Naive thymus-derived CD8-positive, alpha-beta T cell (primary cell): ENCODE results near the gene KATNAL1. TPM values are rescaled to one million over a fixed set of nuclear protein-coding genes. Genes with fewer than 3 reads are reported as not detected.

Experiments
- ATAC-seq, 2 donors: fragments of 150-1000 bp; cut with Tn5 transposase in 1 of 2; sonication (Bioruptor Pico), chemical (Tn5 transposase) in 1 of 2; 1 replicate in 1 of 2; 2 replicates in 1 of 2; pipeline ENCODE4 v1.10.0; 2021; ENCODE audit warnings: mild to moderate bottlenecking in 2 of 2, moderate library complexity in 2 of 2
- POLR2A ChIA-PET: fragments of 350-600 bp; sonication (Branson Sonifier 250); formaldehyde crosslinking; loops from one replicate; lab custom pipeline; 2021; ENCODE audit warnings: antibody characterized with exemption; lab: Charles Lee
- DNase-seq, 10 donors: peaks; one replicate each; pipeline versions ENCODE4 v3.0.0 to v3.0.0-alpha.2; 2020 to 2022
- H3K27ac Mint-ChIP-seq, 10 donors: one replicate each; pipeline ENCODE4 v1.8.0; 2020 to 2022; ENCODE audit warnings: mild to moderate bottlenecking in 10 of 10, mixed read lengths in 10 of 10, moderate library complexity in 4 of 10, inconsistent platforms in 1 of 10
- H3K27me3 Mint-ChIP-seq, 5 donors: one replicate each; pipeline ENCODE4 v1.8.0; 2021 to 2022; ENCODE audit warnings: mixed read lengths in 5 of 5
- H3K36me3 Mint-ChIP-seq, 3 donors: one replicate each; pipeline ENCODE4 v1.8.0; 2020 to 2022; ENCODE audit warnings: mixed read lengths in 3 of 3, mild to moderate bottlenecking in 2 of 3, inconsistent platforms in 1 of 3
- H3K4me1 Mint-ChIP-seq, 4 donors: one replicate each; pipeline ENCODE4 v1.8.0; 2021 to 2022; ENCODE audit warnings: mixed read lengths in 4 of 4
- H3K4me3 Mint-ChIP-seq, 10 donors: one replicate each; pipeline ENCODE4 v1.8.0; 2020 to 2022; ENCODE audit warnings: mild to moderate bottlenecking in 10 of 10, mixed read lengths in 10 of 10, moderate library complexity in 6 of 10, inconsistent platforms in 1 of 10
- H3K9me3 Mint-ChIP-seq, 9 donors: one replicate each; pipeline ENCODE4 v1.8.0; 2020 to 2022; ENCODE audit warnings: mixed read lengths in 9 of 9, mild to moderate bottlenecking in 3 of 9, inconsistent platforms in 1 of 9, moderate library complexity in 1 of 9
- polyA plus RNA-seq, 3 donors: library from polyadenylated mRNA; unstranded; fragments of 300-500 nt; fragmentation: Illumina TruSeq; gene quantifications; one replicate each; pipeline ENCODE4 v1.2.3, GENCODE V29; 2021
- total RNA-seq, 8 experiments: library from RNA in 2 of 8; stranded (reverse) in 2 of 8; gene quantifications; one replicate each; pipeline ENCODE4 v1.2.3 and lab custom pipeline; 2021 to 2026

KATNAL1 gene
- total and polyA plus RNA-seq, 5 experiments from 2014 or later, result 0.25 to 1.7 (median 0.95) TPM

- no peak for DNase-seq
- POLR2A ChIA-PET, result no interaction called here
- Mint-ChIP-seq H3K36me3 (peaks cover 0 to 3% (median 3%) of the 10 kb centered on the region in 3 donors), H3K4me1 (no peaks in the 10 kb centered on the region), H3K27ac (no peak overlapping the region), H3K4me3 (no peak overlapping the region), H3K27me3 (no peaks in the 10 kb centered on the region), H3K9me3 (no peaks in the 10 kb centered on the region)
- no peak for ATAC-seq
Measured at GRCh38 chr13:30240608-30241007, 66.7 kb downstream of the KATNAL1 start.

- no peak for ATAC-seq
- H3K27me3 Mint-ChIP-seq, result no peaks in the 10 kb centered on the region
- H3K9me3 Mint-ChIP-seq, result no peaks in the 10 kb centered on the region
- no peaks in the 10 kb centered on the region for H3K4me1 Mint-ChIP-seq
- peaks cover 0 to 7% (median 0%) of the 10 kb centered on the region in 3 donors for H3K36me3 Mint-ChIP-seq
- POLR2A ChIA-PET, result no interaction called here
- no peak for DNase-seq
- H3K4me3 Mint-ChIP-seq, result no peak overlapping the region
- no peak overlapping the region for H3K27ac Mint-ChIP-seq
Measured at GRCh38 chr13:30235216-30235615, 72.1 kb downstream of the KATNAL1 start.

GRCh38 chr13:30234619-30235162 lies 72.7 kb downstream of the KATNAL1 start:
- H3K9me3 Mint-ChIP-seq, result no peaks in the 10 kb centered on the region
- H3K27ac Mint-ChIP-seq, result no peak overlapping the region
- no peaks in the 10 kb centered on the region for H3K4me1 Mint-ChIP-seq
- no peak for DNase-seq
- POLR2A ChIA-PET, result no interaction called here
- ATAC-seq, result no peak
- no peak overlapping the region for H3K4me3 Mint-ChIP-seq
- peaks cover 0 to 9% (median 0%) of the 10 kb centered on the region in 3 donors for H3K36me3 Mint-ChIP-seq
- H3K27me3 Mint-ChIP-seq, result no peaks in the 10 kb centered on the region

GRCh38 chr13:30224732-30225131 lies 82.6 kb downstream of the KATNAL1 start:
- Mint-ChIP-seq H3K9me3 (peaks cover 0 to 29% (median 15%) of the 10 kb centered on the region in 9 donors), H3K27ac (no peak overlapping the region), H3K36me3 (peaks cover 6 to 45% (median 22%) of the 10 kb centered on the region in 3 donors), H3K4me3 (no peak overlapping the region), H3K4me1 (no peaks in the 10 kb centered on the region), H3K27me3 (no peaks in the 10 kb centered on the region)
- POLR2A ChIA-PET, result no interaction called here
- ATAC-seq, result no peak
- no peak for DNase-seq

GRCh38 chr13:30222254-30222653 lies 85.1 kb downstream of the KATNAL1 start:
- H3K27ac Mint-ChIP-seq, result no peak overlapping the region
- peaks cover 6 to 44% (median 22%) of the 10 kb centered on the region in 3 donors for H3K36me3 Mint-ChIP-seq
- DNase-seq (no peak), ATAC-seq (no peak)
- H3K27me3 Mint-ChIP-seq, result no peaks in the 10 kb centered on the region
- H3K4me3 Mint-ChIP-seq, result no peak overlapping the region
- peaks cover 0 to 29% (median 15%) of the 10 kb centered on the region in 9 donors for H3K9me3 Mint-ChIP-seq
- POLR2A ChIA-PET, result no interaction called here
- no peaks in the 10 kb centered on the region for H3K4me1 Mint-ChIP-seq

- POLR2A ChIA-PET, result no interaction called here
- Mint-ChIP-seq H3K27me3 (no peaks in the 10 kb centered on the region), H3K9me3 (no peaks in the 10 kb centered on the region), H3K4me1 (no peaks in the 10 kb centered on the region), H3K36me3 (peaks cover 0 to 9% (median 0%) of the 10 kb centered on the region in 3 donors), H3K4me3 (no peak overlapping the region), H3K27ac (peak overlapping the region in 1 of 10 donors; percentile 5)
- ATAC-seq, result no peak
- DNase-seq, result no peak
Measured at GRCh38 chr13:30216111-30216510, 91.2 kb downstream of the KATNAL1 start.

GRCh38 chr13:30212256-30212655 lies 95.1 kb downstream of the KATNAL1 start:
- H3K4me3 Mint-ChIP-seq, result no peak overlapping the region
- H3K4me1 Mint-ChIP-seq, result peaks cover 0 to 7% (median 6%) of the 10 kb centered on the region in 4 donors
- H3K27me3 Mint-ChIP-seq, result no peaks in the 10 kb centered on the region
- DNase-seq, result no peak
- POLR2A ChIA-PET, result no interaction called here
- no peak for ATAC-seq
- peaks cover 0 to 15% (median 0%) of the 10 kb centered on the region in 3 donors for H3K36me3 Mint-ChIP-seq
- no peak overlapping the region for H3K27ac Mint-ChIP-seq
- no peaks in the 10 kb centered on the region for H3K9me3 Mint-ChIP-seq

GRCh38 chr13:30211745-30212144 lies 95.6 kb downstream of the KATNAL1 start:
- H3K36me3 Mint-ChIP-seq, result peaks cover 0 to 15% (median 0%) of the 10 kb centered on the region in 3 donors
- H3K4me1 Mint-ChIP-seq, result peaks cover 0 to 7% (median 6%) of the 10 kb centered on the region in 4 donors
- no peak for DNase-seq
- POLR2A ChIA-PET, result no interaction called here
- no peaks in the 10 kb centered on the region for H3K9me3 Mint-ChIP-seq
- ATAC-seq, result no peak
- H3K4me3 Mint-ChIP-seq, result no peak overlapping the region
- H3K27me3 Mint-ChIP-seq, result no peaks in the 10 kb centered on the region
- H3K27ac Mint-ChIP-seq, result no peak overlapping the region

GRCh38 chr13:30204564-30204963 lies 102.8 kb downstream of the KATNAL1 start:
- Mint-ChIP-seq H3K27ac (no peak overlapping the region), H3K4me3 (no peak overlapping the region), H3K27me3 (no peaks in the 10 kb centered on the region), H3K9me3 (no peaks in the 10 kb centered on the region), H3K4me1 (peaks cover 0 to 7% (median 6%) of the 10 kb centered on the region in 4 donors), H3K36me3 (peaks cover 0 to 7% (median 0%) of the 10 kb centered on the region in 3 donors)
- DNase-seq, result no peak
- POLR2A ChIA-PET, result no interaction called here
- no peak for ATAC-seq

GRCh38 chr13:30196025-30196424 lies 111.3 kb downstream of the KATNAL1 start:
- no peaks in the 10 kb centered on the region for H3K9me3 Mint-ChIP-seq
- no peak for DNase-seq
- POLR2A ChIA-PET, result no interaction called here
- no peaks in the 10 kb centered on the region for H3K27me3 Mint-ChIP-seq
- no peak for ATAC-seq
- no peak overlapping the region for H3K4me3 Mint-ChIP-seq
- H3K36me3 Mint-ChIP-seq, result no peaks in the 10 kb centered on the region
- peak overlapping the region in 1 of 10 donors; percentile 3 for H3K27ac Mint-ChIP-seq
- H3K4me1 Mint-ChIP-seq, result peaks cover 0 to 3% (median 2%) of the 10 kb centered on the region in 4 donors

GRCh38 chr13:30194906-30195305 lies 112.4 kb downstream of the KATNAL1 start:
- Mint-ChIP-seq H3K36me3 (no peaks in the 10 kb centered on the region), H3K4me1 (peaks cover 0 to 4% (median 3%) of the 10 kb centered on the region in 4 donors), H3K4me3 (no peak overlapping the region), H3K27me3 (no peaks in the 10 kb centered on the region), H3K9me3 (no peaks in the 10 kb centered on the region), H3K27ac (no peak overlapping the region)
- ATAC-seq, result no peak
- DNase-seq, result no peak
- POLR2A ChIA-PET, result no interaction called here

GRCh38 chr13:30193279-30194234 lies 113.8 kb downstream of the KATNAL1 start:
- no peak overlapping the region for H3K27ac Mint-ChIP-seq

More at GRCh38 chr13:30193279-30194234, 113.8 kb downstream of the KATNAL1 start:
- peaks cover 0 to 1% (median 0%) of the 10 kb centered on the region in 3 donors for H3K36me3 Mint-ChIP-seq
- peaks cover 0 to 4% (median 3%) of the 10 kb centered on the region in 4 donors for H3K4me1 Mint-ChIP-seq
- POLR2A ChIA-PET, result no interaction called here
- H3K9me3 Mint-ChIP-seq, result no peaks in the 10 kb centered on the region
- no peak overlapping the region for H3K4me3 Mint-ChIP-seq
- H3K27me3 Mint-ChIP-seq, result no peaks in the 10 kb centered on the region
- DNase-seq (no peak), ATAC-seq (no peak)
